ENCODE results near the gene PFDN1.

The PFDN1 gene

GRCh38 chr5:140253985-140254384 is 48.9 kb downstream of the PFDN1 start:
- Mint-ChIP-seq H3K27me3 (ENCODE audit: low read depth) (no peaks in the 10 kb centered on the region), H3K4me1 (ENCODE audit: low read depth) (peaks cover 43% of the 10 kb centered on the region), H3K27ac (no peak overlapping the region), H3K9me3 (no peaks in the 10 kb centered on the region), H3K4me3 (no peak overlapping the region), H3K36me3 (ENCODE audit: low read depth) (peaks cover 22% of the 10 kb centered on the region)
- DNase-seq (ENCODE audit: low spot score) = no peak

- Mint-ChIP-seq H3K4me3 (peak overlapping the region; percentile 30), H3K27me3 (ENCODE audit: low read depth) (no peaks in the 10 kb centered on the region), H3K4me1 (ENCODE audit: low read depth) (peaks cover 35% of the 10 kb centered on the region), H3K9me3 (no peaks in the 10 kb centered on the region), H3K36me3 (ENCODE audit: low read depth) (peaks cover 9% of the 10 kb centered on the region), H3K27ac (no peak overlapping the region)
- no peak for DNase-seq (ENCODE audit: low spot score)
These were observed 50.3 kb downstream of the PFDN1 start for GRCh38 chr5:140252470-140253126.

DNA sequence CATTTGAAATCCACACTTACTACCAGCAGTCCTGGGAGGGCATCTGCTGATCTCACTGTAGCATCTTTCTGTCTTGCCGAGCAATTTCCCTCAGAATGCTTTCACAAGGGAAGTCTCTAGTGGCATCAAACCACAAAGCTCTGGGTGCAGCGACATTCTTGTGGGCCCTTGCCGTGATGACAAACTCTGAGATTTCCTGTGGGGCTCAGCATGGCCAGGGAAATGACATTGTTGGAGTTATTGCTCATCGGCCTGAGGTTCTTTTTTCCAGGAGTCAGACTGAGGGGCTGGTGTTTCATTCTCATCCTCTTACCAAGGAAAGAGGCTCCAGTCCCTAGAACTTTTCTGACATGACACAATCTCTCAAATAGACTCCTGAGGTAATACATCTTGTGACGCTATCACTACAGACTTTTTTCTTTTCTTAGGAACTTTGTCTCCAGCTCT is 51.4 kb downstream of the PFDN1 start:
- H3K27me3 Mint-ChIP-seq (ENCODE audit: low read depth) = no peaks in the 10 kb centered on the region
- DNase-seq (ENCODE audit: low spot score) = peak; percentile 84
- peaks cover 31% of the 10 kb centered on the region for H3K4me1 Mint-ChIP-seq (ENCODE audit: low read depth)
- no peaks in the 10 kb centered on the region for H3K9me3 Mint-ChIP-seq
- peak overlapping the region; percentile 69 for H3K27ac Mint-ChIP-seq
- peak overlapping the region; percentile 57 for H3K4me3 Mint-ChIP-seq
- H3K36me3 Mint-ChIP-seq (ENCODE audit: low read depth) = peaks cover 6% of the 10 kb centered on the region

GRCh38 chr5:140250386-140250785 is 52.5 kb downstream of the PFDN1 start:
- peaks cover 36% of the 10 kb centered on the region for H3K4me1 Mint-ChIP-seq (ENCODE audit: low read depth)
- H3K9me3 Mint-ChIP-seq = no peaks in the 10 kb centered on the region
- no peak overlapping the region for H3K27ac Mint-ChIP-seq

GRCh38 chr5:140249536-140249935 is 53.4 kb downstream of the PFDN1 start:
- peaks cover 44% of the 10 kb centered on the region for H3K4me1 Mint-ChIP-seq (ENCODE audit: low read depth)
- H3K27ac Mint-ChIP-seq = peak overlapping the region; percentile 17
- H3K4me3 Mint-ChIP-seq = no peak overlapping the region
- DNase-seq (ENCODE audit: low spot score) = no peak
- H3K36me3 Mint-ChIP-seq (ENCODE audit: low read depth) = peaks cover 14% of the 10 kb centered on the region
- H3K27me3 Mint-ChIP-seq (ENCODE audit: low read depth) = no peaks in the 10 kb centered on the region
- H3K9me3 Mint-ChIP-seq = no peaks in the 10 kb centered on the region

More at GRCh38 chr5:140250386-140250785, 52.5 kb downstream of the PFDN1 start:
- peaks cover 9% of the 10 kb centered on the region for H3K36me3 Mint-ChIP-seq (ENCODE audit: low read depth)
- H3K27me3 Mint-ChIP-seq (ENCODE audit: low read depth) = no peaks in the 10 kb centered on the region
- no peak overlapping the region for H3K4me3 Mint-ChIP-seq
- DNase-seq (ENCODE audit: low spot score) = no peak

- Mint-ChIP-seq H3K9me3 (no peaks in the 10 kb centered on the region), H3K4me1 (ENCODE audit: low read depth) (peaks cover 46% of the 10 kb centered on the region), H3K4me3 (no peak overlapping the region), H3K27ac (no peak overlapping the region), H3K27me3 (ENCODE audit: low read depth) (no peaks in the 10 kb centered on the region), H3K36me3 (ENCODE audit: low read depth) (peaks cover 16% of the 10 kb centered on the region)
- DNase-seq (ENCODE audit: low spot score) = no peak
These were observed 54.5 kb downstream of the PFDN1 start for GRCh38 chr5:140248414-140248813.

- Mint-ChIP-seq H3K36me3 (ENCODE audit: low read depth) (peaks cover 16% of the 10 kb centered on the region), H3K27me3 (ENCODE audit: low read depth) (no peaks in the 10 kb centered on the region)
These were observed 56.4 kb downstream of the PFDN1 start for GRCh38 chr5:140246378-140247122.

GRCh38 chr5:140245926-140246325 is 57.0 kb downstream of the PFDN1 start:
- Mint-ChIP-seq H3K27ac (no peak overlapping the region), H3K27me3 (ENCODE audit: low read depth) (no peaks in the 10 kb centered on the region), H3K4me1 (ENCODE audit: low read depth) (peaks cover 28% of the 10 kb centered on the region), H3K9me3 (no peaks in the 10 kb centered on the region), H3K4me3 (no peak overlapping the region), H3K36me3 (ENCODE audit: low read depth) (peaks cover 14% of the 10 kb centered on the region)
- no peak for DNase-seq (ENCODE audit: low spot score)

More at GRCh38 chr5:140246378-140247122, 56.4 kb downstream of the PFDN1 start:
- Mint-ChIP-seq H3K9me3 (no peaks in the 10 kb centered on the region), H3K4me1 (ENCODE audit: low read depth) (peaks cover 32% of the 10 kb centered on the region), H3K27ac (no peak overlapping the region), H3K4me3 (no peak overlapping the region)
- DNase-seq (ENCODE audit: low spot score) = no peak

DNA sequence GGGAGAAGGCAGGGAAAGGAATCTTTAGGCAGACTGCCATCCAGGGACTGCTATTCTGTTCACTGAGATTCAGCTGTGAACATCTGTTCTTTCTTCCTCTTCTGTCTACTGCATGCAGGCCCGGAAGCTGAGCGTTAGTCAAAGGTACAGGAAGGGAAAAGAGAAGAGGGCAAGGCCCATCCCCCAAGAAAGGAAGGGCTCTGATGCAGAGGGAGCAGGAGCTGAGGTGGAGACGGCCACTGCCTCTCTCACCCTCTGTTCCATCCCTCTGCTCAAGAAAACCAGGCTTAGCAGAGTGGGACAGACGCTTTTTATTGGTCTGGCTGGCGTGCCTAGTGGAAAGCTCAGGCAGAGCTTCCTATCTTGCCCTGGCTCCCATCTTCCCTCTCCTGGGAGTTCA is 57.6 kb downstream of the PFDN1 start:
- peak overlapping the region; percentile 70 for H3K27ac Mint-ChIP-seq
- peaks cover 14% of the 10 kb centered on the region for H3K36me3 Mint-ChIP-seq (ENCODE audit: low read depth)
- no peaks in the 10 kb centered on the region for H3K27me3 Mint-ChIP-seq (ENCODE audit: low read depth)
- no peak overlapping the region for H3K4me3 Mint-ChIP-seq
- no peaks in the 10 kb centered on the region for H3K9me3 Mint-ChIP-seq
- H3K4me1 Mint-ChIP-seq (ENCODE audit: low read depth) = peaks cover 24% of the 10 kb centered on the region
- no peak for DNase-seq (ENCODE audit: low spot score)

GRCh38 chr5:140244525-140245025 is 58.3 kb downstream of the PFDN1 start:
- Mint-ChIP-seq H3K36me3 (ENCODE audit: low read depth) (peaks cover 10% of the 10 kb centered on the region), H3K9me3 (no peaks in the 10 kb centered on the region), H3K27me3 (ENCODE audit: low read depth) (no peaks in the 10 kb centered on the region), H3K4me3 (no peak overlapping the region), H3K27ac (peak overlapping the region; percentile 43), H3K4me1 (ENCODE audit: low read depth) (peaks cover 18% of the 10 kb centered on the region)
- DNase-seq (ENCODE audit: low spot score) = peak; percentile 73

DNA sequence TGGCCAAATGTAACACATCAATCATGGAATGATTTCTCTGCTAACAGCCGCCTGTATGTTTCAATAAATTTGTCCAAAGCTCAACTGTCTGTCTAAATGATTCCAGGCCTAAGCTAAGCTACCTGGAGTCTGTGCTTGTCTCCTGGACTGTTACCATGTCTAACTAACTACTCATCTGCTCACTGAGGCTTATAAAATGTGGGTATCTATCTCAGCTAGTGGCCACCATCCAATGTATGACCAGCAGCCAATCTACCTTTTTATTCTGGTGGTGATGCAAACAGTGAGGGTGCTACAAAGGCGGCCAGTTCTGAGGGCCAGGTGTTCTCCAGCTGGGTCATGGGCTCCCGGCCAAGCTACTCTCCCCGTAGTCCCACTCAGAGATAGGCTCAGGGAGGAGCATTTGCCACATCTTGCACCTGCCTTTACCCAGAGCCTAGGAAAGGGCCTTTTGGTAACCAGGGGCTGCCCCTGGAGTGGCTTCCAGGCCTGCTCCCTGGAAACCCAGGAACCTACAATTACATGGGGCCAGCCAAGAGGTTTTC is 59.1 kb downstream of the PFDN1 start:
- Mint-ChIP-seq H3K27me3 (ENCODE audit: low read depth) (no peaks in the 10 kb centered on the region), H3K27ac (no peak overlapping the region), H3K4me1 (ENCODE audit: low read depth) (peaks cover 15% of the 10 kb centered on the region), H3K36me3 (ENCODE audit: low read depth) (peaks cover 10% of the 10 kb centered on the region), H3K4me3 (no peak overlapping the region), H3K9me3 (no peaks in the 10 kb centered on the region)
- no peak for DNase-seq (ENCODE audit: low spot score)

DNA sequence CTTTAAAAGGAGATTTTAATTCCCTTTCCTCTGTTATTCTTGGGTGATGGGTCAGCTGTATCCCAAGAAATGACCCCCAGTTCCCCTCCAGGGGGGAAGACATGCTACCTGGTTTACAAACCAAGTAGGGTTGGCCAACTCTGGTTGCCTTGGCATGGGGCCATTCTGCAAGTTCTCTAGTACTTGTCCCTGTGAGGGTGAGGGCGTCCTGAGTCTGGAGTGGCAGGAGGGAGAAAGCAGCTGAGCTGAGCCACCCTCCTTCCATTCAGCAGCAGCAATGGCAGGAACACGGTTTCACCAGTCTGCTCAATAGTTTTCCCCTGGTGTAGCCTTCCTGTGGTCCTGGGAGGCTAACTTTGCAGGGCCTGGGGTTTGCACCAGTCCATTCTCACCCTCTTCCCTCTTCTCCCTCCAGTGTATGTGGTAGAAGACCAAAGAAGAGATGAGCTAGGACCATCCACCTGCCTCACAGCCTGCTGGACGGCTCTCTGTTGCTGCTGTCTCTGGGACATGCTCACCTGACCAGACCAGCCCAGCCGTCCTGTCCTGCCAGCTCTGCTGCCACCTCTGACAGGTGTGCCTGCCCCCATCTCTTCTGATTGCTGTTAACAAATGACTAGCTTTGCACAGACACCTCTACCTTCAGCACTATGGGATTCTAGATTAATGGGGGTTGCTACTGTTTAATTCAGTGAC is 59.9 kb downstream of the PFDN1 start:
- H3K36me3 Mint-ChIP-seq (ENCODE audit: low read depth) = peaks cover 10% of the 10 kb centered on the region

GRCh38 chr5:140242099-140242498 is 60.8 kb downstream of the PFDN1 start:
- peaks cover 10% of the 10 kb centered on the region for H3K36me3 Mint-ChIP-seq (ENCODE audit: low read depth)
- H3K27ac Mint-ChIP-seq = no peak overlapping the region
- peaks cover 15% of the 10 kb centered on the region for H3K4me1 Mint-ChIP-seq (ENCODE audit: low read depth)
- H3K4me3 Mint-ChIP-seq = no peak overlapping the region
- no peaks in the 10 kb centered on the region for H3K27me3 Mint-ChIP-seq (ENCODE audit: low read depth)
- no peaks in the 10 kb centered on the region for H3K9me3 Mint-ChIP-seq
- no peak for DNase-seq (ENCODE audit: low spot score)

More for the DNA sequence above, 59.9 kb downstream of the PFDN1 start:
- DNase-seq (ENCODE audit: low spot score) = no peak
- no peaks in the 10 kb centered on the region for H3K27me3 Mint-ChIP-seq (ENCODE audit: low read depth)
- H3K27ac Mint-ChIP-seq = no peak overlapping the region
- no peak overlapping the region for H3K4me3 Mint-ChIP-seq
- H3K4me1 Mint-ChIP-seq (ENCODE audit: low read depth) = peaks cover 15% of the 10 kb centered on the region
- no peaks in the 10 kb centered on the region for H3K9me3 Mint-ChIP-seq
